H9 (cell line): Measurements from ENCODE around the gene TBC1D5. TPM values are rescaled to one million over a fixed set of nuclear protein-coding genes. Genes with fewer than 3 reads are reported as not detected.

ENCODE experiments used
- DNase-seq: peaks from one replicate; pipeline ENCODE4 v3.0.0-alpha.2; 2017
- H2AFZ ChIP-seq: one replicate; pipeline ENCODE4 v1.6.1; 2013; ENCODE audit warnings: mild to moderate bottlenecking, low read length, control low read depth, moderate library complexity
- H2AK5ac ChIP-seq: 2 replicates; pipeline ENCODE4 v1.6.1; 2013; ENCODE audit warnings: low read length, control low read depth, mixed read lengths; ENCODE audit not compliant: insufficient read length
- H2BK120ac ChIP-seq: one replicate; pipeline ENCODE4 v1.6.1; 2013; ENCODE audit warnings: low read depth, mild to moderate bottlenecking, low read length, control low read depth, inconsistent platforms; ENCODE audit not compliant: poor library complexity, severe bottlenecking
- H2BK12ac ChIP-seq: 2 replicates; pipeline ENCODE4 v1.6.1; 2013; ENCODE audit warnings: low read length, control low read depth, mixed read lengths, low read depth; ENCODE audit not compliant: insufficient read length
- H2BK15ac ChIP-seq: 2 replicates; pipeline ENCODE4 v1.6.1; 2013; ENCODE audit warnings: low read depth, low read length, control low read depth
- H2BK20ac ChIP-seq: one replicate; pipeline ENCODE4 v1.6.1; 2013; ENCODE audit warnings: low read depth, mild to moderate bottlenecking, low read length, control low read depth, inconsistent platforms; ENCODE audit not compliant: poor library complexity, severe bottlenecking
- H2BK5ac ChIP-seq: 2 replicates; pipeline ENCODE4 v1.6.1; 2013; ENCODE audit warnings: low read length, control low read depth, mixed read lengths; ENCODE audit not compliant: insufficient read length
- H3K14ac ChIP-seq: 2 replicates; pipeline ENCODE4 v1.6.1; 2013; ENCODE audit warnings: low read length, control low read depth; ENCODE audit not compliant: insufficient read depth
- H3K18ac ChIP-seq: 2 replicates; pipeline ENCODE4 v1.6.1; 2013; ENCODE audit warnings: low read depth, mild to moderate bottlenecking, mixed read lengths, low read length, control low read depth; ENCODE audit not compliant: insufficient read length
- H3K23ac ChIP-seq: 2 replicates; pipeline ENCODE4 v1.6.1; 2013; ENCODE audit warnings: low read length, control low read depth, mixed read lengths, low read depth; ENCODE audit not compliant: insufficient read length
- H3K23me2 ChIP-seq: 2 replicates; pipeline ENCODE4 v1.6.1; 2013; ENCODE audit warnings: low read depth, mild to moderate bottlenecking, mixed read lengths, low read length, control low read depth; ENCODE audit not compliant: insufficient read length, poor library complexity, severe bottlenecking
- H3K27ac ChIP-seq: 2 replicates; pipeline ENCODE4 v1.5.1; 2013; ENCODE audit warnings: low read length, control low read depth, mixed read lengths, low read depth; ENCODE audit not compliant: insufficient read length
- H3K27me3 ChIP-seq: 2 replicates; pipeline ENCODE4 v1.6.1; 2013; ENCODE audit warnings: low read length, control low read depth, inconsistent platforms; ENCODE audit not compliant: insufficient read depth
- H3K4ac ChIP-seq: 2 replicates; pipeline ENCODE4 v1.6.1; 2013; ENCODE audit warnings: low read depth, mild to moderate bottlenecking, control low read depth, inconsistent platforms, low read length, moderate library complexity
- H3K4me1 ChIP-seq: 2 replicates; pipeline ENCODE4 v1.6.1; 2013; ENCODE audit warnings: low read length, control low read depth, inconsistent platforms; ENCODE audit not compliant: insufficient read depth
- H3K4me2 ChIP-seq: 2 replicates; pipeline ENCODE4 v1.6.1; 2013; ENCODE audit warnings: low read length, control low read depth, mixed read lengths; ENCODE audit not compliant: insufficient read length, insufficient read depth
- H3K56ac ChIP-seq: 2 replicates; pipeline ENCODE4 v1.6.1; 2013; ENCODE audit warnings: low read depth, mild to moderate bottlenecking, mixed read lengths, low read length, control low read depth; ENCODE audit not compliant: insufficient read length
- H3K79me1 ChIP-seq: 2 replicates; pipeline ENCODE4 v1.6.1; 2013; ENCODE audit warnings: low read depth, mild to moderate bottlenecking, moderate library complexity, low read length, control low read depth, inconsistent platforms; ENCODE audit not compliant: insufficient read depth, poor library complexity, severe bottlenecking
- H3K79me2 ChIP-seq: 2 replicates; pipeline ENCODE4 v1.6.1; 2013; ENCODE audit warnings: low read length, control low read depth, inconsistent platforms; ENCODE audit not compliant: insufficient read depth
- H3K9ac ChIP-seq: 2 replicates; pipeline ENCODE4 v1.6.1; 2013; ENCODE audit warnings: low read length, control low read depth, mixed read lengths; ENCODE audit not compliant: insufficient read length; ENCODE audit errors: extremely low read depth
- H3K9me3 ChIP-seq: one replicate; pipeline ENCODE4 v1.6.1; 2013; ENCODE audit warnings: low read depth, low read length, inconsistent platforms; ENCODE audit not compliant: control insufficient read depth
- H3T11ph ChIP-seq: one replicate; pipeline ENCODE4 v1.6.1; 2013; ENCODE audit warnings: mild to moderate bottlenecking, low read length, control low read depth, inconsistent platforms
- H4K20me1 ChIP-seq: one replicate; pipeline ENCODE4 v1.6.1; 2013; ENCODE audit not compliant: control insufficient read depth, insufficient read length, insufficient read depth
- H4K5ac ChIP-seq: 2 replicates; pipeline ENCODE4 v1.6.1; 2013; ENCODE audit warnings: low read depth, mild to moderate bottlenecking, mixed read lengths, low read length, control low read depth; ENCODE audit not compliant: insufficient read length
- H4K8ac ChIP-seq: replicated peaks from 2 replicates; pipeline ENCODE4 v1.6.1; 2013; ENCODE audit warnings: low read length, control low read depth, mixed read lengths, low read depth; ENCODE audit not compliant: insufficient read length
- H4K91ac ChIP-seq: 2 replicates; pipeline ENCODE4 v1.6.1; 2013; ENCODE audit warnings: low read depth, mild to moderate bottlenecking, moderate library complexity, mixed read lengths, low read length, control low read depth; ENCODE audit not compliant: insufficient read length
- H3K27ac Mint-ChIP-seq, 3 experiments: 2 replicates in 2 of 3; 3 replicates in 1 of 3; pipeline ENCODE4 v1.8.0; 2020 to 2021; ENCODE audit warnings: mixed read lengths in 3 of 3, mild to moderate bottlenecking in 1 of 3, moderate library complexity in 1 of 3
- H3K27me3 Mint-ChIP-seq: 2 replicates; pipeline ENCODE4 v1.8.0; 2021; ENCODE audit warnings: low read depth, mild to moderate bottlenecking, moderate library complexity, mixed read lengths
- H3K36me3 Mint-ChIP-seq, 3 experiments: 2 replicates in 2 of 3; 3 replicates in 1 of 3; pipeline ENCODE4 v1.8.0; 2020 to 2021; ENCODE audit warnings: low read depth in 3 of 3, mixed read lengths in 3 of 3; ENCODE audit not compliant: insufficient read depth in 1 of 3
- H3K4me1 Mint-ChIP-seq, 2 experiments: 2 replicates each; pipeline ENCODE4 v1.8.0; 2020; ENCODE audit warnings: mixed read lengths in 2 of 2
- H3K4me3 Mint-ChIP-seq, 2 experiments: 2 replicates in 1 of 2; 3 replicates in 1 of 2; pipeline ENCODE4 v1.8.0; 2020 to 2021; ENCODE audit warnings: mild to moderate bottlenecking in 2 of 2, mixed read lengths in 2 of 2, moderate library complexity in 1 of 2
- H3K9me3 Mint-ChIP-seq, 2 experiments: 2 replicates in 1 of 2; 3 replicates in 1 of 2; pipeline ENCODE4 v1.8.0; 2020; ENCODE audit warnings: mild to moderate bottlenecking in 2 of 2, mixed read lengths in 2 of 2, moderate library complexity in 1 of 2
- CTCF ChIP-seq: fragments of 200-600 bp; sonication (generic); conservative IDR thresholded peaks from 3 replicates; pipeline ENCODE4 v1.8.0; 2021; ENCODE audit warnings: antibody characterized with exemption, mild to moderate bottlenecking
- WGBS: extraction: QIAGEN DNeasy Blood & Tissue Kit; methylation state at CpG from one replicate; pipeline ENCODE4 v1.1.7; 2013; ENCODE audit warnings: missing lambda C conversion rate, low lambda C conversion rate, mixed read lengths; ENCODE audit not compliant: insufficient read length; ENCODE audit errors: extremely low coverage; 5-methylcytosine and 5-hydroxymethylcytosine counted together
- total RNA-seq: library from RNA; stranded (reverse); gene quantifications from 2 replicates; pipeline ENCODE4 v1.2.1, GENCODE V29; 2021

TBC1D5 gene
- total RNA-seq, 1 experiment from 2014 or later = 25.0 TPM

GRCh38 chr3:17162116-17162515 is 580.3 kb downstream of the TBC1D5 start:
- Histone ChIP-seq H2BK20ac (no peak overlapping the region), H3K4me2 (no peak overlapping the region), H3K27me3 (no peaks in the 10 kb centered on the region), H3K9ac (no peak overlapping the region), H3K27ac (no peak overlapping the region), H3K4me1 (no peaks in the 10 kb centered on the region), H3K56ac (no peak overlapping the region), H4K5ac (no peak overlapping the region), H2AFZ (no peak overlapping the region), H4K20me1 (no peaks in the 10 kb centered on the region), H3K9me3 (no peaks in the 10 kb centered on the region), H3K4ac (no peak overlapping the region), H3K79me2 (no peaks in the 10 kb centered on the region), H2BK5ac (no peak overlapping the region), H4K91ac (no peak overlapping the region), H3K14ac (no peak overlapping the region), H2BK120ac (no peak overlapping the region), H3T11ph (no peak overlapping the region), H3K79me1 (no peaks in the 10 kb centered on the region), H2BK12ac (no peak overlapping the region), H2BK15ac (no peak overlapping the region), H3K23me2 (no peaks in the 10 kb centered on the region), H3K18ac (no peak overlapping the region), H4K8ac (no peak overlapping the region), H2AK5ac (no peak overlapping the region), H3K23ac (no peak overlapping the region)
- Mint-ChIP-seq H3K27ac (no peak overlapping the region), H3K36me3 (peaks cover 1 to 5% (median 4%) of the 10 kb centered on the region in 3 experiments; a peak in 1 of 7 replicates), H3K4me1 (no peaks in the 10 kb centered on the region), H3K4me3 (no peak overlapping the region), H3K9me3 (no peaks in the 10 kb centered on the region), H3K27me3 (no peaks in the 10 kb centered on the region)
- WGBS = no CpG with 5 or more reads among the region's 2 CpGs
- no peak for DNase-seq
- no peak for TF ChIP-seq CTCF
